ENCODE results near the gene C2orf42. TPM values are rescaled to one million over a fixed set of nuclear protein-coding genes. Genes with fewer than 3 reads are reported as not detected.
"Not testable (repeated sequence)": the region's sequence is repeated elsewhere in the genome, so short reads cannot be mapped to it uniquely, and the experiment has no call there.

The C2orf42 gene
- total RNA-seq, 3 donors from 2014 or later (not counting 1 experiment from before 2014, with no cell fraction given), result 22.7 to 31.5 (median 25.7) TPM

- DNase-seq (peak in 1 of 2 donors; percentile 77), ATAC-seq (peak; percentile 7 to 21 (median 19))
- Histone ChIP-seq H3K4me3 (ENCODE audit: low read length) (no peak overlapping the region), H3K27ac (ENCODE audit: low read length) (peak overlapping the region; percentile 94), H3K27me3 (ENCODE audit: control insufficient read depth, insufficient read depth, low read length) (no peaks in the 10 kb centered on the region), H3K36me3 (ENCODE audit: control insufficient read depth, insufficient read depth, low read length) (no peaks in the 10 kb centered on the region), H3K9me3 (ENCODE audit: control insufficient read depth, insufficient read depth, low read length) (no peaks in the 10 kb centered on the region), H3K4me1 (ENCODE audit: control insufficient read depth, insufficient read depth, low read length) (peaks cover 80% of the 10 kb centered on the region)
- intact Hi-C loops (cut with micrococcal nuclease), result loop anchor here (1.0 to 2.0 kb wide), 2 partner anchors 8 to 47 kb away; partner anchors contain the start of gene PCBP1
- TF ChIP-seq, protein P1, sequence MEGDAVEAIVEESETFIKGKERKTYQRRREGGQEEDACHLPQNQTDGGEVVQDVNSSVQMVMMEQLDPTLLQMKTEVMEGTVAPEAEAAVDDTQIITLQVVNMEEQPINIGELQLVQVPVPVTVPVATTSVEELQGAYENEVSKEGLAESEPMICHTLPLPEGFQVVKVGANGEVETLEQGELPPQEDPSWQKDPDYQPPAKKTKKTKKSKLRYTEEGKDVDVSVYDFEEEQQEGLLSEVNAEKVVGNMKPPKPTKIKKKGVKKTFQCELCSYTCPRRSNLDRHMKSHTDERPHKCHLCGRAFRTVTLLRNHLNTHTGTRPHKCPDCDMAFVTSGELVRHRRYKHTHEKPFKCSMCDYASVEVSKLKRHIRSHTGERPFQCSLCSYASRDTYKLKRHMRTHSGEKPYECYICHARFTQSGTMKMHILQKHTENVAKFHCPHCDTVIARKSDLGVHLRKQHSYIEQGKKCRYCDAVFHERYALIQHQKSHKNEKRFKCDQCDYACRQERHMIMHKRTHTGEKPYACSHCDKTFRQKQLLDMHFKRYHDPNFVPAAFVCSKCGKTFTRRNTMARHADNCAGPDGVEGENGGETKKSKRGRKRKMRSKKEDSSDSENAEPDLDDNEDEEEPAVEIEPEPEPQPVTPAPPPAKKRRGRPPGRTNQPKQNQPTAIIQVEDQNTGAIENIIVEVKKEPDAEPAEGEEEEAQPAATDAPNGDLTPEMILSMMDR (IDR thresholded peaks at IDR 0.05), result no peak
- H3K36me3 Mint-ChIP-seq, result no peaks in the 10 kb centered on the region
- 36% methylated on average over 10 of the region's 10 CpGs for WGBS (ENCODE audit: insufficient coverage)
- peak overlapping the region; percentile 93 to 98 for H3K27ac Mint-ChIP-seq
- no peaks in the 10 kb centered on the region for H3K9me3 Mint-ChIP-seq
- peak overlapping the region; percentile 86 for H3K4me3 Mint-ChIP-seq
- H3K27me3 Mint-ChIP-seq (ENCODE audit: low read depth in 2 of 2), result no peaks in the 10 kb centered on the region
- peaks cover 68 to 73% of the 10 kb centered on the region in 2 donors for H3K4me1 Mint-ChIP-seq
Observed at GRCh38 chr2:70133491-70134322, 57.1 kb downstream of the C2orf42 start.

DNA sequence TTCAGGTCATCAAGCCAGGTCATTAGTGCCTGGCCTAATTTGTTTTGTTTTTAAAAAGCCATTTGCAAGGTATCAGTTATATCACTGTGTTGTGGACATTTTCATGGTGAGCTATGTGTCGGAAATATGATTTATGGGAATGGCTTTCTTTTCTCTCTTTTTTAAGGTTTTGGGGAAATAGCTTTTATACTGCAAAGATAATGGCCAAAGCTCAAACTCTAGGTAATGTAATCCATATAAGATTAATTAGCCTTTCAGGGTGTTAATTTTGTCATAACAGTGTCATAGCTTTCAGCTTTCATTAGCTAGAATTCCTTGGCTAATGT lies 57.7 kb downstream of the C2orf42 start:
- ATAC-seq (no peak), DNase-seq (no peak)
- H3K4me3 ChIP-seq (ENCODE audit: low read length), result peak overlapping the region; percentile 34
- no peaks in the 10 kb centered on the region for H3K27me3 ChIP-seq (ENCODE audit: control insufficient read depth, insufficient read depth, low read length)
- Mint-ChIP-seq H3K27ac (peak overlapping the region; percentile 93 to 98), H3K36me3 (no peaks in the 10 kb centered on the region), H3K9me3 (no peaks in the 10 kb centered on the region), H3K4me1 (peaks cover 67 to 73% of the 10 kb centered on the region in 2 donors), H3K27me3 (ENCODE audit: low read depth in 2 of 2) (no peaks in the 10 kb centered on the region), H3K4me3 (peak overlapping the region; percentile 86)
- intact Hi-C loops (cut with micrococcal nuclease), result loop anchor here (1.0 to 2.0 kb wide), 2 partner anchors 8 to 46 kb away; partner anchors contain the start of gene PCBP1
- peak overlapping the region; percentile 94 for H3K27ac ChIP-seq (ENCODE audit: low read length)
- TF ChIP-seq, protein P1 (IDR thresholded peaks at IDR 0.05), result no peak
- peaks cover 81% of the 10 kb centered on the region for H3K4me1 ChIP-seq (ENCODE audit: control insufficient read depth, insufficient read depth, low read length)
- no peaks in the 10 kb centered on the region for H3K9me3 ChIP-seq (ENCODE audit: control insufficient read depth, insufficient read depth, low read length)
- H3K36me3 ChIP-seq (ENCODE audit: control insufficient read depth, insufficient read depth, low read length), result no peaks in the 10 kb centered on the region
- WGBS (ENCODE audit: insufficient coverage), result 100% methylated on average over 1 of the region's 1 CpG

DNA sequence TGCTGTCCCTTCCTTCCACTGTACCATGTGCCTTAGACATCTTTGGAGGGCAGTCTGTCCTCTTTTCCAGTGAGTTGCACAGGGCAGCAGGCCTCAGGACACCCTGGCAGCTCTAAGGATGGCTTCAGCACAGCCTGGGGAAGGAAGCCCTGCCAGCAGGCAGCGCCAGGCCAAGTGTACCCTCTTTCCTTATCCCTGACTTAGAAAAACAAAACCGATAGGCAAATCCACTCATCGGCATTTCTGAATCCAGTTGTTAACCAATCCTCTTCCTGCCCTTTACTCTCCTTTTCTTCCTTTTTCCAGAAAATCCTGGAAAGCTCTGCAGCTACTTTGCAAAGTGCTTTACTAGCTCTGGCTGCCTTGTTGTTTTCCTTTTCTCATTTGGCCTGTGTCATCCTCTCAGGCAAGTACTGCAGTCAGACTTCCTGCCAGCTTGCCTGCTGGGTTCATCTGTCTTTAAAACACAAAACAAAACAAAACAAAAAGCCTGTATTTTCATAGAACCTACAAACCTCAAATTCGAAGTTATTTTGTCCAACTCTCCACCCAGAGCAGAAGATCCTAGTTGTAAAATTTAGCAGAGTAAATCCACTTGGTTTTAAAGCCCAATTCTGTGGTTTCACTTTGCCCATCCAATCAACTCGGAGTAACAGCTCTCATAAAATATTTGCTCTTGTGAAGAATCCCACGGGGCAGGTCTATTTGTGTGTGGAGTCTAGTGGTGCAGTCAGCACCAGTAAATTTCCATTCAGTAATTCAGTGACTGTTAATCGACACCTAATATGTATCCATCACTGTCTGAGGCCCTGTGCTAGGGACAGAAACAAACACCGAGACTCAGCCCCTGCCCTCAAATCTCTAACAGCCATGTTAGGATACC lies 58.3 kb downstream of the C2orf42 start:
- intact Hi-C loops (cut with micrococcal nuclease), result loop anchor here (1.0 to 2.0 kb wide), 3 partner anchors 8 to 46 kb away; partner anchors contain the start of gene PCBP1
- Mint-ChIP-seq H3K9me3 (no peaks in the 10 kb centered on the region), H3K27me3 (ENCODE audit: low read depth in 2 of 2) (no peaks in the 10 kb centered on the region), H3K4me3 (peak overlapping the region; percentile 86), H3K36me3 (no peaks in the 10 kb centered on the region), H3K27ac (peak overlapping the region; percentile 93 to 98), H3K4me1 (peaks cover 65 to 73% of the 10 kb centered on the region in 2 donors)
- Histone ChIP-seq H3K9me3 (ENCODE audit: control insufficient read depth, insufficient read depth, low read length) (no peaks in the 10 kb centered on the region), H3K27ac (ENCODE audit: low read length) (peak overlapping the region; percentile 94), H3K4me3 (ENCODE audit: low read length) (peak overlapping the region; percentile 34), H3K36me3 (ENCODE audit: control insufficient read depth, insufficient read depth, low read length) (no peaks in the 10 kb centered on the region), H3K27me3 (ENCODE audit: control insufficient read depth, insufficient read depth, low read length) (no peaks in the 10 kb centered on the region), H3K4me1 (ENCODE audit: control insufficient read depth, insufficient read depth, low read length) (peaks cover 76% of the 10 kb centered on the region)
- peak in 1 of 2 donors; percentile 76 for DNase-seq
- peak; percentile 39 to 65 (median 46) for ATAC-seq
- TF ChIP-seq, protein P1 (IDR thresholded peaks at IDR 0.05), result no peak
- 9% methylated on average over 5 of the region's 8 CpGs for WGBS (ENCODE audit: insufficient coverage)

DNA sequence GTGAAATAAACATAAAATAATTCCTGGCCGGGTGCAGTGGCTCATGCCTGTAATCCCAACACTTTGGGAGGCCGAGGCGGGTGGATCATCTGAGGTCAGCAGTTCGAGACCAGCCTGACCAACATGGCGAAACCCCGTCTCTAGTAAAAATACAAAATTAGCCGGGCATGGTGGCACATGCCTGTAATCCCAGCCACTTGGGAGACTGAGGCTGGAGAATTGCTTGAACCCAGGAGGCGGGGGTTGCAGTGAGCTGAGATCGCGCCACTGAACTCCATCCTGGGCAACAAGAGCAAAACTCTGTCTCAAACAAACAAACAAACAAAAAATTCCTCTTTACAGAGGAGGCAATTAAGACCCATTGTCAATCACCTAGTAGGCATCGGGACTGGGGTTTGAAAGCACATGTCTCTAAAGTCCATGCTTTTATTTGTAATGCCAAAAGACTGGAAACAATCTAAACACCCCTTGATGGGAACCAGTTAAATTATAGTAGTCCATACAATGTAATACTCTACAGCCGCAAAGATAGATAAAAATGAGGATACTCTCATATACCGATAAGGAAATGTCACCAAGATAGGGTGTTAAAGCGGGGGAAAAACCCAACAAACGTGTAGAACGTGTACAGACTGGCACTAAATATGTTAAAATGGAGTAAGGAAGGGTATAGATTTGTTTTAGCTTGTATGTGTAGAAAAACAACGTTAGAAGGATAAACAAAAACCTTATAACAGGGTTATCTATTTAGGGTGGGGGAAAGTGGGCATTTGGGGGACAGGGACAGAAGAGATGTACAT lies 59.3 kb downstream of the C2orf42 start:
- WGBS (ENCODE audit: insufficient coverage), result 70% methylated on average over 16 of the region's 17 CpGs
- H3K27me3 Mint-ChIP-seq (ENCODE audit: low read depth in 2 of 2); H3K36me3 ChIP-seq (ENCODE audit: control insufficient read depth, insufficient read depth, low read length): not testable (repeated sequence)

More for the DNA sequence above, 59.3 kb downstream of the C2orf42 start:
- not testable (repeated sequence) for H3K36me3 Mint-ChIP-seq; H3K9me3 Mint-ChIP-seq; H3K9me3 ChIP-seq (ENCODE audit: control insufficient read depth, insufficient read depth, low read length); H3K27me3 ChIP-seq (ENCODE audit: control insufficient read depth, insufficient read depth, low read length)
- Mint-ChIP-seq H3K4me1 (peaks cover 64 to 74% of the 10 kb centered on the region in 2 donors), H3K27ac (peak overlapping the region; percentile 93 to 98), H3K4me3 (peak overlapping the region; percentile 75)
- H3K27ac ChIP-seq (ENCODE audit: low read length), result peak overlapping the region; percentile 94
- peaks cover 76% of the 10 kb centered on the region for H3K4me1 ChIP-seq (ENCODE audit: control insufficient read depth, insufficient read depth, low read length)
- peak in 1 of 2 donors; percentile 65 for DNase-seq
- intact Hi-C loops (cut with micrococcal nuclease), result loop anchor here (1.0 to 2.0 kb wide), 2 partner anchors 7 to 45 kb away; partner anchors contain the start of gene PCBP1
- H3K4me3 ChIP-seq (ENCODE audit: low read length), result peak overlapping the region; percentile 34
- ATAC-seq, result peak; percentile 39 to 57 (median 55)
